GM12872 (cell line): ENCODE measurements around the gene SDCCAG8.

Source experiments
- CTCF ChIP-seq: IDR thresholded peaks from 3 replicates; pipeline ENCODE4 v1.5.1; 2011; ENCODE audit warnings: low read depth, mild to moderate bottlenecking, low read length, moderate library complexity; ENCODE audit not compliant: insufficient read depth

SDCCAG8 gene

DNA sequence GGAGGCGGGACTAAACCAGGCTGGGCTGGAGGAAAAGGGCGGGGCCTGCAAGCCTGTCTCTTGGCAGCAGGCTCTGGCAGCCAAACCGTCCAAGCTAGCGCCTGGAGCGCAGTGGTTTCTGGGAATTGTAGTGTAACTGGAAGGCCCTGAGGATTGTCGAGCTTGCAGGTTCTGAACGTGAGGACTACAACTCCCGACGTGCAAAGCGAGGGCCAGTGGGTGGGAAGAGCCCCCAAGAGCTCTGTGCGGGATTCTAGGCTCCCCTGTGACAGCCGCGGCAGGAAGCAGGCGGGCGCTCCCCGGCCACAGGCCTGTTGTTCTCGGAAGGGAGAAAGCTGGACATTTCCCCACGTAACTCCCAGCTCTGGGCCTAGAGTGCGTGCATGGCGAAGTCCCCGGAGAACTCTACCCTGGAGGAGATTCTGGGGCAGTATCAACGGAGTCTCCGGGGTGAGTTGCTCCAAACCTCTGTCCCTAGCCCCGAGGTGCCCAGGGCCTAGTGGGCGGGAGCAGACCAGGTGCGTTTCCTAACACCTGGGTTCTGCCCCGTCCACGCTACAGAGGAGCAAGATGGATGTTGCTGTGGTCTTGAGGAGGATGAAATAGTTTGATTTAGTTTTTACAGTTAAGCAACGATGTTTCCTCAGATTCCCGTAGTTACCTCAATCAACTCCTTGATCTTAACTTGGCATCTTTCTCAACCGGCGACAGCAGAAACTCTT lies at the start of gene SDCCAG8:
Gene SDCCAG8 (plus strand): TSS at position 251 of the 722 bp plus-strand sequence. CDS start 133 bp downstream, at position 384.
- no peak for TF ChIP-seq CTCF

- no peak for TF ChIP-seq CTCF
These were observed 42.6 kb upstream of the SDCCAG8 start for GRCh38 chr1:243213045-243213787.

- TF ChIP-seq CTCF: no peak
These were observed 39.1 kb upstream of the SDCCAG8 start for GRCh38 chr1:243216741-243217140.

DNA sequence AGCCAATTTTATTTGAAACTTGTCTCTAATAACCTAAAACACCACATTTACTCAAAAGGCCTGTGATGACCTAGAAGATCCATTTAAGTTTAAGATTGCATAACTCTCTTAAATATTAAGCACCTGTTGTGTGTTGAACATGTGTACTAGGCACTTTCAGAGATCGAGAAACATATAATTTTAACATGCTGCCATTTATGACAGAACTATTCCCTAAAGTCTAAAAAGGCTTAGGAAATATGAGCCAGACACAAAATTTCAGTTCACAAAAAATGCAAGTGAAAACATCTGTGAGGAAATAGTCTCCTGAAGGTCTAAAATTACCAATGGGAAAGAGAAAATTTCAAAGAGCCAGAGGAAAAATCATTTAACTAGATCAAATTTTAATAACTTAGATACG lies 38.5 kb upstream of the SDCCAG8 start:
- no peak for TF ChIP-seq CTCF

DNA sequence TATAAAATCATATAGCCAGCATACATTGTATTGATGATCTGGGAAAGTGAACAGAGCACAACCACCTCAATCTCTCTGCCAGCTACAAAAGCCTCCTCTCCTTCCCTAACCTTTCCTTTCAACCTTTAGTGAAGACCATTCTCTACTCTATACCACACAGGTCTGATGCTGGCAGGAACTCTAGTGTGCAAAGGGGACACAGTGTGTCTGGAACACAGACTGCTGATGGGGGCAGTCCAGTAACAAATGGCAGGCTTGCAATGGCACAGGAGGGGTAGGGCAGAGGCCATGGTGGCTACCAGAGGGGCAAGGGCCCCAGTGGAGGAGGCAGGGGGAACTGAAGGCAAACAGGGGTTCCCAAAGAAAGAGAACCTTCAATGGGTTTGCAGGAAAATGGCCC lies 37.8 kb upstream of the SDCCAG8 start:
- no peak for TF ChIP-seq CTCF

- TF ChIP-seq CTCF: no peak
These were observed 28.2 kb upstream of the SDCCAG8 start for GRCh38 chr1:243227622-243228021.

- TF ChIP-seq CTCF: no peak
These were observed 26.3 kb upstream of the SDCCAG8 start for GRCh38 chr1:243229526-243229925.
